Measurements from ENCODE around the gene ITGB1BP1.

Gene ITGB1BP1

DNA sequence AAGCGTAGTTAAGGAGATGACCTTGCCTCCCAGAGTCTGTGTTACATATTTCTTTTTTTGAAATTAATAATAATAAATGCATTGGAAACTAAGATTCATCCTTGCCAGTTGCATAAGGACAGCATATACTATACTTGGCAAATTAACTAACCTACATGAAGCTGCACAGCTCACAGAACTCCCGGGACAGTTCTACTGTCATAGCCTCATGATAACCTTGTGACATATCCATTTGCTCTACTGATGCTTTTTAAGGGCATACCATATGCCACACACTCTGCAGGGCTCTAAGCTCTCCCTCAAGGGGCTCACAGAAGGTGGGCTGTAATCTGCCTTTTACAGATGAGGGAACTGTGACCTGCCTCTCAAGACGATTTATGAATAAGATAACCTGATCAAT is 3.8 kb downstream of the ITGB1BP1 start:
- Histone ChIP-seq H3K36me3 (ENCODE audit: insufficient read depth, low read length) (peaks cover 9% of the 10 kb centered on the region), H3K9ac (ENCODE audit: insufficient read length) (no peak overlapping the region), H3K4me3 (no peak overlapping the region), H3K9me3 (ENCODE audit: low read depth, low read length) (no peaks in the 10 kb centered on the region), H3K27ac (no peak overlapping the region)
- DNase-seq (ENCODE audit: low read depth, low spot score), result no peak
- TF ChIP-seq POLR2AphosphoS5 (IDR thresholded peaks at IDR 0.05; ENCODE audit: borderline replicate concordance, low read depth, low read length) (no peak), EZH2 (IDR thresholded peaks at IDR 0.05) (no peak), FOXP2 (optimal IDR thresholded peaks at IDR 0.05; ENCODE audit: control extremely low read depth, extremely low read length, insufficient read depth) (no peak)

DNA sequence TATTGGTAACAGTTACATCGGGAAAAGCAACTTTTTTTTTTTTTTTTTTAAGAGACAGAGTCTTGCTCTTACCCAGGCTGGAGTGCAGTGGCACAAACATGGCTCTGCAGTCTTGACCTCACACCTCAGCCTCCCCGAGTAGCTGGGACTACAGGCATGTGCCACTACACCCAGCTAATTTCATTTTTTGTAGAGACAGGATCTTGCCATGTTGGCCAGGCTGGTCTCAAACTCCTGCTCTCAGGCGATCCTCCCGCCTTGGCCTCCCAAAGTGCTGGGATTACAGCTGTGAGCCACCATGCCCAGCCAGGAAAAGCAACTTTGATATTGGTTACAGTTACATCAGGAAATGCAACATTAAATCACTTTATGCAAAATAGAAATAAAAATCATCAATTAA is 4.6 kb downstream of the ITGB1BP1 start:
- Histone ChIP-seq H3K4me3 (no peak overlapping the region), H3K9me3 (ENCODE audit: low read depth, low read length) (no peaks in the 10 kb centered on the region), H3K36me3 (ENCODE audit: insufficient read depth, low read length) (peaks cover 12% of the 10 kb centered on the region), H3K9ac (ENCODE audit: insufficient read length) (no peak overlapping the region), H3K27ac (no peak overlapping the region)
- no peak for DNase-seq (ENCODE audit: low read depth, low spot score)
- TF ChIP-seq EZH2 (IDR thresholded peaks at IDR 0.05), result no peak
- TF ChIP-seq FOXP2 (optimal IDR thresholded peaks at IDR 0.05; ENCODE audit: control extremely low read depth, extremely low read length, insufficient read depth), result no peak
- TF ChIP-seq POLR2AphosphoS5 (IDR thresholded peaks at IDR 0.05; ENCODE audit: borderline replicate concordance, low read depth, low read length), result no peak

DNA sequence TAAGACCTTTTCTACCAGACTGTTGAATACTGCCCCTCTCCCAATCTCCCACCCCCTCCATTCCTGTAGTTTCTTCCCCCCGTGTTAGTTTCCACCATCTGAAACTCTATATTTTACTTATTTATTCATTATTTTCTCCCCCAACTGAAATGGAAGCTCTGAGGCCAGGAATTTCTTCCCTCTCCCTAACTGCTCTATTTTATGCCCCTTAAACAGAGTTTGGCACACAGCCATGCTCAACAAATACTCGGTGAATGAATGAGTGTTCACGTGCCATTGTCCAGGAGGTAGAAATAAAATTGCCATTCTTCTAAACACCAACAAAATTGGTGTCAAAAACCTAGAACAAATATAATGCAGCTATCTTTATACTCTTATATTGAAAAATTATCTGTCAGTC is 5.6 kb downstream of the ITGB1BP1 start:
- TF ChIP-seq POLR2AphosphoS5 (IDR thresholded peaks at IDR 0.05; ENCODE audit: borderline replicate concordance, low read depth, low read length) (no peak), FOXP2 (optimal IDR thresholded peaks at IDR 0.05; ENCODE audit: control extremely low read depth, extremely low read length, insufficient read depth) (no peak), EZH2 (IDR thresholded peaks at IDR 0.05) (no peak)
- H3K36me3 ChIP-seq (ENCODE audit: insufficient read depth, low read length), result peaks cover 13% of the 10 kb centered on the region
- DNase-seq (ENCODE audit: low read depth, low spot score), result no peak
- no peak overlapping the region for H3K9ac ChIP-seq (ENCODE audit: insufficient read length)
- no peak overlapping the region for H3K4me3 ChIP-seq
- H3K27ac ChIP-seq, result no peak overlapping the region
- no peaks in the 10 kb centered on the region for H3K9me3 ChIP-seq (ENCODE audit: low read depth, low read length)

DNA sequence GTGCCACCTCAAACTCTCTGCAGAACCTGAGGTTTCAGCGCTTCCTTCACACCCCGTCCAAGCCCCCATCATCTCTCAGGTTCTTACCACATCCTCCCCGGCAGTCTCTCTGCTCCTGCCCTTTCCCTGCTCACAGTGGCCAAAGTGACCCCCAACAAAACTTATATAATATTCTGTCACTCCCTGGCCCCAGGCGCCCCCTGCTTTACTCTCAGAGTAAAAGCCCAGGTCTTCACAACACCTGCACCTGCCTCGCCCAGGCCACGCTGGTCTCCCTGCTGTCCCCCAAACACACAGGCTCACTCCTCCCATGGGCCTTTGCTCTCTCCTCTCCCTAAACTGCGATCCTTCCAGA is 6.4 kb downstream of the ITGB1BP1 start:
- H3K4me3 ChIP-seq, result no peak overlapping the region
- H3K9me3 ChIP-seq (ENCODE audit: low read depth, low read length), result no peaks in the 10 kb centered on the region
- H3K9ac ChIP-seq (ENCODE audit: insufficient read length), result no peak overlapping the region
- DNase-seq (ENCODE audit: low read depth, low spot score), result no peak
- TF ChIP-seq EZH2 (IDR thresholded peaks at IDR 0.05) (no peak), FOXP2 (optimal IDR thresholded peaks at IDR 0.05; ENCODE audit: control extremely low read depth, extremely low read length, insufficient read depth) (no peak), POLR2AphosphoS5 (IDR thresholded peaks at IDR 0.05; ENCODE audit: borderline replicate concordance, low read depth, low read length) (no peak)
- peaks cover 16% of the 10 kb centered on the region for H3K36me3 ChIP-seq (ENCODE audit: insufficient read depth, low read length)
- no peak overlapping the region for H3K27ac ChIP-seq

DNA sequence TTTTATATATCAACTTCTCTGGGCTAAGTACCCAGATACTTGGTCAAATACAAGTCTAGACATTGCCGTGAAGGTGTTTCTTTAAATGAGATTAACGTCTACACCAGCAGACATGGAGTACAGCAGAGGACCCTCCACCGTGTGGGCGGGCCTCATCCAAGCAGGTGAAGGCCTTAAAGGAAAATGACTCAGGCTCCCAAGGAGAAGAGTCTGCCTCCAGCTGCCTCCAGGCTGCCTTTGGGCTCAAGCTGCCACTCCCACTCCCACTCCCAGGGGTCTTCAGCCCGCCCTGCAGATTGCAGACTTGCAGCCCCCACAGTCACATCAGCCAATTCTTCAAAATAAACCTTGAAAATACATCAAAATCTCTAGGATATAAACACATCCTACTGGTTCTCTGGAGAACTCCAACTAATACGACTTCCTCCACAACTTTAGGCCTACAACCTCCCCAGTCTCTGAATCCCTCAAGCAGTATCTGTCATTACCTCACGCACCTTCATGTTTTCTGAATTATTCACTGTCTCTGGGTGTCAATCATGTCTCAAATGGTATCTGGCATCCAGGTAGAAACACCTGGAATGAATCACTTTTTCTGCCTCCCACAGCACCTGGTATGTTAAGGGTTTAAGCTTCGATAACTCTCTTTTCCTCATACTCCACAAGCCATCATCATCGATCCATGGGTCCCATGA is 6.9 kb downstream of the ITGB1BP1 start:
- peaks cover 16% of the 10 kb centered on the region for H3K36me3 ChIP-seq (ENCODE audit: insufficient read depth, low read length)
- no peak overlapping the region for H3K4me3 ChIP-seq
- H3K27ac ChIP-seq, result no peak overlapping the region
- H3K9ac ChIP-seq (ENCODE audit: insufficient read length), result no peak overlapping the region
- no peak for DNase-seq (ENCODE audit: low read depth, low spot score)
- H3K9me3 ChIP-seq (ENCODE audit: low read depth, low read length), result no peaks in the 10 kb centered on the region
- TF ChIP-seq POLR2AphosphoS5 (IDR thresholded peaks at IDR 0.05; ENCODE audit: borderline replicate concordance, low read depth, low read length), result no peak
- no peak for TF ChIP-seq FOXP2 (optimal IDR thresholded peaks at IDR 0.05; ENCODE audit: control extremely low read depth, extremely low read length, insufficient read depth)
- TF ChIP-seq EZH2 (IDR thresholded peaks at IDR 0.05), result no peak

DNA sequence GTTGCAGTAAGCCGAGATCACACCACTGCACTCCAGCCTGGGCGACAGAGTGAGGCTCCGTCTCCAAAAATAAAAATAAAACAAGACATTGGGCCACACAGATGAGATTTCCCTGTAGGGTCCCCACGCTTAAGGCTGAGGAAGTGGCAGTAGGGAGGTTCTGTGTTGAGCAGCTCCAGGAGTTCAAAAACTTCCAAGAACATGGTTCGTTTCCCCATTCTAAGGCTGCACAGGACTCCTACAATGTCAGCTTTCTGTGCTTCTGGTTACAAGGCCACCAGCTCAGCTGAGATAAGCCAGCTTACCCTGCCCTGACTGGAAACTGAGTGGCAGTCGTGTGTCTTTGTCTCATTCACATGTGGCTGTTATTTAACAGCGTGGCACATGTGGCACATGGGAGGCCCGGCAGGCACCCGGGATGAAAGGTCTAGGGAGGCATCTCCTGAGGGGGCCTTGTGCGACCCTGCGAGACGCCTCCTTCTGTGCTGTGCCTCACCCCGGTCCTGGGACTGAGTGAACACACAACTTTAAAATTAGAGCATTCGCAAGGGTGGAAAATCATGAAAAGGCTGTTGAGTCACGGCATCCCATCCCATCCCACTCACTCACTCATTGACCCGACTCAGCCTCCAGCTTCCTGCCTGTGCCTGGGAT is 7.7 kb downstream of the ITGB1BP1 start:
- Histone ChIP-seq H3K9ac (ENCODE audit: insufficient read length) (no peak overlapping the region), H3K4me3 (no peak overlapping the region), H3K27ac (no peak overlapping the region), H3K36me3 (ENCODE audit: insufficient read depth, low read length) (peaks cover 18% of the 10 kb centered on the region), H3K9me3 (ENCODE audit: low read depth, low read length) (no peaks in the 10 kb centered on the region)
- no peak for DNase-seq (ENCODE audit: low read depth, low spot score)
- TF ChIP-seq POLR2AphosphoS5 (IDR thresholded peaks at IDR 0.05; ENCODE audit: borderline replicate concordance, low read depth, low read length), result no peak
- TF ChIP-seq FOXP2 (optimal IDR thresholded peaks at IDR 0.05; ENCODE audit: control extremely low read depth, extremely low read length, insufficient read depth), result no peak
- no peak for TF ChIP-seq EZH2 (IDR thresholded peaks at IDR 0.05)

DNA sequence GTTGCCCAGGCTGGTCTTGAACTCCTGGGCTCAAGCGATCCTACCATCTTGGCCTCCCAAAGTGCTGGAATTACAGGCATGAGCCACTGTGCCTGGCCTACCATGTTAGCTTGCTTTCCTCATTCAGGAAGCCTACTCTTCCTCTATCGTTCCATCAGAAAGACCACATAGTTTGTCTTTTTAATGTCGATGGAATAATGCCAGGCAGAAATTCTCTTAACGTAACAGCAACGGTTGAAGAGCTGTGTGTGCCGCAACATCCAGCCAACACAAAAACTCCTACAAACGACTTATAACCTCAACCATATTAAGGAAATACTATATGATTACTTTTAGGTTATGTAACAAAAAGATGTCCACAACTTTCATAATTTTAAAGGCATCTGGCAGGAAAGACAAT is 10.5 kb downstream of the ITGB1BP1 start:
- Histone ChIP-seq H3K9ac (ENCODE audit: insufficient read length) (no peak overlapping the region), H3K4me3 (no peak overlapping the region), H3K9me3 (ENCODE audit: low read depth, low read length) (no peaks in the 10 kb centered on the region), H3K36me3 (ENCODE audit: insufficient read depth, low read length) (peaks cover 14% of the 10 kb centered on the region), H3K27ac (no peak overlapping the region)
- DNase-seq (ENCODE audit: low read depth, low spot score), result no peak
- no peak for TF ChIP-seq EZH2 (IDR thresholded peaks at IDR 0.05)
- TF ChIP-seq FOXP2 (optimal IDR thresholded peaks at IDR 0.05; ENCODE audit: control extremely low read depth, extremely low read length, insufficient read depth), result no peak
- TF ChIP-seq POLR2AphosphoS5 (IDR thresholded peaks at IDR 0.05; ENCODE audit: borderline replicate concordance, low read depth, low read length), result no peak

DNA sequence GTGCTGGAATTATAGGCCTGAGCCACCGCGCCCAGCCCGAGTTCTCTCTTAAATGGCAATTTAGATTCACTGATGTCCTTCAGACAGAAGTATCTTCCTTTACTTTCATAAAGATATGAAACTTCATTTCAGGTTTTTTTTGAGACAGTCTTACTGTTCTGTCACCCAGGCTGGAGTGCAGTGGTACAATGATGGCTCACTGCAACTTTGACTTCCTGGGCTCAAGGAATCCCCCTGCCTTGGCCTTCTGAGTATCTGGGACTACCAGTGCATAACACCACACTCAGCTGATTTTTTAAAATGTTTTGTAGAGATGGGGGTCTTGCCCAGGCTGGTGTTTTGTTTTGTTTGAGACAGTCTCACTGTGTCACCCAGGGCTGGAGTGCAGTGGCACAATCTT is 13.2 kb downstream of the ITGB1BP1 start:
- Histone ChIP-seq H3K9me3 (ENCODE audit: low read depth, low read length) (no peaks in the 10 kb centered on the region), H3K27ac (no peak overlapping the region), H3K36me3 (ENCODE audit: insufficient read depth, low read length) (peaks cover 23% of the 10 kb centered on the region), H3K4me3 (no peak overlapping the region), H3K9ac (ENCODE audit: insufficient read length) (no peak overlapping the region)
- no peak for TF ChIP-seq POLR2AphosphoS5 (IDR thresholded peaks at IDR 0.05; ENCODE audit: borderline replicate concordance, low read depth, low read length)
- TF ChIP-seq FOXP2 (optimal IDR thresholded peaks at IDR 0.05; ENCODE audit: control extremely low read depth, extremely low read length, insufficient read depth), result no peak
- no peak for TF ChIP-seq EZH2 (IDR thresholded peaks at IDR 0.05)
- no peak for DNase-seq (ENCODE audit: low read depth, low spot score)
